ENCODE results near the gene PI4KB.

The PI4KB gene

DNA sequence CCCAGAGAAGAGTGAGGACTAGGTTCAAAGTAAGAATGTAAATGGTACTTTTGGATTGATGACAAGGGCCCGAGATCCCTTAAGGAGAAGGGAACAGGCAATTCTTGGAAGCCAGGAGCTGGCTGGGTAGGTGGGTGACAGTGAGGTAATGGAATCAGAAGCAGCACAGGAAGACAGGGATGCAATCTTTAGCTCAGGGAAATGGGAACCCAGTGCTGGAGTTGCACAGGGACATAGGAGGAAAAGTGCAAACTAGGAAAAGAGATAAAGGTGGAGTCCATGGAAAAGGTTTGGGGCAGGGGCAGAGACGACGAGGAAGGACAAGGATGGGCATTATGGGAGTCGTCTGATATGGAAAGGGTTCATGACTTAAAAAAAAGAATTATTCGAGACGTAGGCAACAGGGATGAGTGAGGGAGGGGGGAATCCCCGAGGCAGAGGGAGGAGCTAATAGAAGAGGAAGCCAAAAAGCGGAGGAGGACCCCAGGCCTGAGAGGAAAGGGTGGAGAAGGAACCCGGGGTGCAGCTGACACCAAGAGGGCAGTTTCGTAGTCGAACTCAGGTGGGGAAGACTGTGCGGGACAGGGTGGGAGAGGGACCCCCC lies 495 bp downstream of the PI4KB start:
- Histone ChIP-seq H3K36me3 (replicated peaks) (peaks cover 17% of the 10 kb centered on the region), H3K27ac (peak overlapping the region; percentile 97), H3K4me3 (ENCODE audit: low read depth, low read length) (peak overlapping the region; percentile 85), H3K27me3 (replicated peaks) (no peaks in the 10 kb centered on the region)
- TF ChIP-seq, protein P1, sequence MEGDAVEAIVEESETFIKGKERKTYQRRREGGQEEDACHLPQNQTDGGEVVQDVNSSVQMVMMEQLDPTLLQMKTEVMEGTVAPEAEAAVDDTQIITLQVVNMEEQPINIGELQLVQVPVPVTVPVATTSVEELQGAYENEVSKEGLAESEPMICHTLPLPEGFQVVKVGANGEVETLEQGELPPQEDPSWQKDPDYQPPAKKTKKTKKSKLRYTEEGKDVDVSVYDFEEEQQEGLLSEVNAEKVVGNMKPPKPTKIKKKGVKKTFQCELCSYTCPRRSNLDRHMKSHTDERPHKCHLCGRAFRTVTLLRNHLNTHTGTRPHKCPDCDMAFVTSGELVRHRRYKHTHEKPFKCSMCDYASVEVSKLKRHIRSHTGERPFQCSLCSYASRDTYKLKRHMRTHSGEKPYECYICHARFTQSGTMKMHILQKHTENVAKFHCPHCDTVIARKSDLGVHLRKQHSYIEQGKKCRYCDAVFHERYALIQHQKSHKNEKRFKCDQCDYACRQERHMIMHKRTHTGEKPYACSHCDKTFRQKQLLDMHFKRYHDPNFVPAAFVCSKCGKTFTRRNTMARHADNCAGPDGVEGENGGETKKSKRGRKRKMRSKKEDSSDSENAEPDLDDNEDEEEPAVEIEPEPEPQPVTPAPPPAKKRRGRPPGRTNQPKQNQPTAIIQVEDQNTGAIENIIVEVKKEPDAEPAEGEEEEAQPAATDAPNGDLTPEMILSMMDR (IDR thresholded peaks at IDR 0.05; ENCODE audit: low read depth, low read length, missing control alignments): no peak
- peak; percentile 43 for DNase-seq
- in situ Hi-C loops (cut with HindIII; ENCODE audit: low pct_ligation_motif_present, low sequenced_read_pairs): no loop called here

DNA sequence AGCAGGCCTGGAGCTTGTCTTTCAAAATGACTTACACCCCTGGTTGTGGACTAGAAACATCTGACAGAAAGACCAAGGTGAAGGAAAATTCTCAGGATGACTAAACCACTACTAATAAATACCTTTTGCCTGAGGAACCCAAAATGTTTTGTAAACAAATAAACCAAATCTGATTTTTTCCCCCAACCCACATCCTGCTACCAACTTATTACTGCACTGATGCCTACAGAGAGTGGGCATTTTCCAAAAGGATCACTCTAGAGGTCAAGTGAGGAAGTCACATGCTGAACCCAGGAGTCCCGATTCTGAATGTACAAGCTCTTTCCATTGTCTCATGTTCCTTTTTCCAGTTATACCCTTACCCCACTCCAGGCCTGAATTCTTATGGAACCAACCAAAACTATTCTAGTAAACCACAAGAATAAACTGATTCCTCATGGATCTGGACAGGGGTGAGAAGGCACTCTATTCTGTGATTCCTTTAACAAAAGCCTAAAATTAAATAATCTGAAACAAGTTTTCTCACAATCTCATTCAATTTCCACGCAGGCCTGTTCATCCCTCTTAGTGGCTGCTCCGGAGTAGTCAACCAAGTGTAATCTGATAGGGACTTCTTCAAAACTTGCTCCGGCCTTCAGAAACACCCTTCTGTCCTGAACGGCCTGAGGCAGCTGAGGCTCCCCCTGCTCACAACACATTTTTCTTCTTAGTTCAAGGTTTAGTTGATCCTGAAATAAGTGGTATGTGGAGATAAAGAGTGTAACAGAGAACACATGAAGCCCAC lies 1.4 kb downstream of the PI4KB start:
- H3K27ac ChIP-seq: peak overlapping the region; percentile 97
- peak overlapping the region; percentile 85 for H3K4me3 ChIP-seq (ENCODE audit: low read depth, low read length)
- H3K36me3 ChIP-seq (replicated peaks): peaks cover 20% of the 10 kb centered on the region
- H3K27me3 ChIP-seq (replicated peaks): no peaks in the 10 kb centered on the region
- DNase-seq: no peak
- in situ Hi-C loops (cut with HindIII; ENCODE audit: low pct_ligation_motif_present, low sequenced_read_pairs): no loop called here
- TF ChIP-seq, protein P1 (IDR thresholded peaks at IDR 0.05; ENCODE audit: low read depth, low read length, missing control alignments): no peak

DNA sequence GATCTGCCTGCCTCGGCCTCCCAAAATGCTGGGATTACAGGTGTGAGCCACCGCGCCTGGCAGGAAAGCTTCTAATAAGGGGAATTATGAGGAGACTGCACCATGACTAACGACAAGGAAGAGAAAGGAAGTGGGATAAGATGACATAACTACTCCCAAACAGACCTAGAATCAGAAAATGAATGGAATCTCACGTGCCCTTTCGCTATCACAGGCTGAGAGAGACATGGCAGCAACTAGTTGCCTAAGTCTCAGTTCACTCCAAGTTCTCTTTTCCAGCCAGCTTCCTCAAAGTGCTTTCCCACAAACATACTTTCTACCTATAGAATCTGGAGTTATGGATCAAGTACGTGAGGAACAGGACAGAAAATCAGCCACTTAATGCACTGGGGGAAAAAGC lies 2.0 kb downstream of the PI4KB start:
- Histone ChIP-seq H3K4me3 (ENCODE audit: low read depth, low read length) (no peak overlapping the region), H3K27ac (no peak overlapping the region), H3K36me3 (replicated peaks) (peaks cover 22% of the 10 kb centered on the region), H3K27me3 (replicated peaks) (no peaks in the 10 kb centered on the region)
- in situ Hi-C loops (cut with HindIII; ENCODE audit: low pct_ligation_motif_present, low sequenced_read_pairs): no loop called here
- no peak for DNase-seq
- TF ChIP-seq, protein P1 (IDR thresholded peaks at IDR 0.05; ENCODE audit: low read depth, low read length, missing control alignments): no peak

DNA sequence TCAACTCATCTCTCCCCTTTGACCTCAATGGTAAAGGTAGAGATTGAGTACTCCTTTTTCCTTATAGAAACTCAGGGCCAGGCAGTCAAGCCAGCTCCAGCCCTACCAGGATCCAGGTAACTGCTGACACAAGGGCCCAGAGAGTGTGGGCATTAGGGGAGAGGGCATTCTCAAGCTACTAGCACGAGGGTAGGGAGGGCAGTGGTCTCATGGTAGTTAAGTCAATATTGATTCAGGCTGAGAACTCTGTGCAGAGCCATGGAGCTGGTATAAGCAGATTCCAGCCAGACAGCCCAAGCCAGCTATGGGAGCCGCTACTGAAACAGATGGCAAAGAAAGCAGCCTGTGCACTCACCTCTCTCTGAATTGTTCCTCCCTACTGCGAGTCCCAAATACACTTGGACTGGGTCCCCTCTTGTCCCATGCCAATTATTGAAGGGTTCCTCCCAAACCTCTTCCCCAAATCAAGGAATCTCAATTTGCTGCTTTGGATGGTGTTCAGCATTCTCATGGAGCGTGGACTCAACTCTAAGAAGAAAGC lies 2.8 kb downstream of the PI4KB start:
- in situ Hi-C loops (cut with HindIII; ENCODE audit: low pct_ligation_motif_present, low sequenced_read_pairs): no loop called here
- DNase-seq: no peak
- TF ChIP-seq, protein P1 (IDR thresholded peaks at IDR 0.05; ENCODE audit: low read depth, low read length, missing control alignments): no peak
- Histone ChIP-seq H3K36me3 (replicated peaks) (peaks cover 22% of the 10 kb centered on the region), H3K27ac (no peak overlapping the region), H3K4me3 (ENCODE audit: low read depth, low read length) (no peak overlapping the region), H3K27me3 (replicated peaks) (no peaks in the 10 kb centered on the region)

- H3K4me3 ChIP-seq (ENCODE audit: low read depth, low read length): no peak overlapping the region
- in situ Hi-C loops (cut with HindIII; ENCODE audit: low pct_ligation_motif_present, low sequenced_read_pairs): no loop called here
Observed at GRCh38 chr1:151318975-151319374, 8.2 kb downstream of the PI4KB start.

More at GRCh38 chr1:151318975-151319374, 8.2 kb downstream of the PI4KB start:
- TF ChIP-seq, protein P1 (IDR thresholded peaks at IDR 0.05; ENCODE audit: low read depth, low read length, missing control alignments): no peak
- DNase-seq: no peak
- no peak overlapping the region for H3K27ac ChIP-seq
- H3K36me3 ChIP-seq (replicated peaks): peaks cover 30% of the 10 kb centered on the region
- no peaks in the 10 kb centered on the region for H3K27me3 ChIP-seq (replicated peaks)

All from brain microvascular endothelial cell (primary cell).